ENCODE data around the gene ARCN1. TPM values are rescaled to one million over a fixed set of nuclear protein-coding genes. Genes with fewer than 3 reads are reported as not detected.
A peak's percentile ranks its signal among the peaks of the same experiment; 100 is the strongest.
"Not testable (repeated sequence)": the region's sequence is repeated elsewhere in the genome, so short reads cannot be mapped to it uniquely, and the experiment has no call there.

ARCN1 gene
- polyA plus RNA-seq, 1 donor = 113 TPM

DNA sequence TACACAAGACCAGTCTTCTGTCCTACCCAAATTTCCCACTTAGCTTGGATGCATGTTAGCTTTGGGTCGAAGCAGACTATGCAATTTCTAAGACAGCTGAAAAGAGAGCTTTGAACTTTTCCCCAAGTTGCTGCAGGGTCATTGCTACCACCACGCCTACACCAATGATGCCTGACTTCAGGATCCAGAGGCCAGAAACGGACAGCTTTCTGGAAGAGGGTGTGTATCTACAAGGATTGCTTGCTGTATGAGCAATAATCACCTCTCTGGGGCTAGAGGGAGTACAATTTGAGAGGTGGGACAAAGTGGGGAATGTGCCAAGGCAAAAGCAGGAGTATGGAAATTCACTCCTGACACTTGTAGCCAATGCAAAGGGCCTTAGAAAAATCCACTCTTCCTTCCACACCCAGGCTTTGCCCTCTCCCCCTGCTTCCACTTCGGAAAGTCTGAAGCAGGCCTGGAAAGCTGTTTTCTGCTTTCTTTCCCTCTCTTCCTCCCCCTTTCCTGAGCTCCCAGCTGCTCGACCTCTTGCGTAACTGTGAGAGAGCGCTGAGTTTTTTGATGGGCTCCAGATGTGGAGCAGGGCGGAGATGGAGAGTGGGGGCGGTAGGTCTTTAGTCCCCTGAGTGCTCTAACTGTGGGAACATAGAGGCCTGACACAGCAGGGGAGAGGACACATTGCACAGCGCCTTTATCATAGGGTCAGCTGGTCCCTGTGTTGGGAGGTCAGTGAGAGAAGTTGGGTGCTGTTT is 33.1 kb downstream of the ARCN1 start:
- peak; percentile 95 for DNase-seq (ENCODE audit: low read depth)

DNA sequence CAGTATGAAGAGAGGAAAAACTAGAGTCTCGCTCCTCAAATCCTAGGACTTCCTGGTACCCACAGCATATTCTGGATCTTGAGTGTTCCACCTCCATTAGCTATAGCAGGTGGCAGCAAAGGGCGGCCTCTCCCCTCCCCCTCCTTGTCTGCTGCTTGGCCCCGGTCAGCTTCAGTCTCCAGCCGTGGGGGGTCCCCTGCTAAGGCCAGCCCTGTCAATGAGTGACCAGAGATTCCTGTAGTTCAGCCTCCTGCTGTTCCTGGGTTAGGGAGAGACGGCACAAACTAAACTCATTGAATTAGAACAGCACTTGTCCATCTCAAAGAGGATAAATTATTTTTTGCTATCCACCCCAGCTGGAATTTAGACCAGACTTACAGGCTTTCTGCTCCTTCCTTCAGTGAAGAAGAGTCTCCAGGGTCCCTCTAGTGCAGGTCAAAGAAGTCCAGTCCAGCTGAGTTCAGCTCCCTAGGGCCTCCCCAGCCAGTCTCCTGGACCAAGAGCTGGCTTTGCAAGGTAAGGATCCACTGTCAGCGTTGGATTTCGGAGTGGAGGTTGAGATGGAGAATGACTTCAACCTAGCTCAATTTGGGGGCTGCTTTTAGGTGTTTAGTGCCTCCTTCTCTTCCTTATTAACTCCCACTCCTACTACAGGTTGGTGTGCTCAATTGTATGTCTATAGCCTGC is 34.1 kb downstream of the ARCN1 start:
- DNase-seq (ENCODE audit: low read depth) = no peak

GRCh38 chr11:118606844-118607228 is 34.6 kb downstream of the ARCN1 start:
- DNase-seq (ENCODE audit: low read depth) = no peak

DNA sequence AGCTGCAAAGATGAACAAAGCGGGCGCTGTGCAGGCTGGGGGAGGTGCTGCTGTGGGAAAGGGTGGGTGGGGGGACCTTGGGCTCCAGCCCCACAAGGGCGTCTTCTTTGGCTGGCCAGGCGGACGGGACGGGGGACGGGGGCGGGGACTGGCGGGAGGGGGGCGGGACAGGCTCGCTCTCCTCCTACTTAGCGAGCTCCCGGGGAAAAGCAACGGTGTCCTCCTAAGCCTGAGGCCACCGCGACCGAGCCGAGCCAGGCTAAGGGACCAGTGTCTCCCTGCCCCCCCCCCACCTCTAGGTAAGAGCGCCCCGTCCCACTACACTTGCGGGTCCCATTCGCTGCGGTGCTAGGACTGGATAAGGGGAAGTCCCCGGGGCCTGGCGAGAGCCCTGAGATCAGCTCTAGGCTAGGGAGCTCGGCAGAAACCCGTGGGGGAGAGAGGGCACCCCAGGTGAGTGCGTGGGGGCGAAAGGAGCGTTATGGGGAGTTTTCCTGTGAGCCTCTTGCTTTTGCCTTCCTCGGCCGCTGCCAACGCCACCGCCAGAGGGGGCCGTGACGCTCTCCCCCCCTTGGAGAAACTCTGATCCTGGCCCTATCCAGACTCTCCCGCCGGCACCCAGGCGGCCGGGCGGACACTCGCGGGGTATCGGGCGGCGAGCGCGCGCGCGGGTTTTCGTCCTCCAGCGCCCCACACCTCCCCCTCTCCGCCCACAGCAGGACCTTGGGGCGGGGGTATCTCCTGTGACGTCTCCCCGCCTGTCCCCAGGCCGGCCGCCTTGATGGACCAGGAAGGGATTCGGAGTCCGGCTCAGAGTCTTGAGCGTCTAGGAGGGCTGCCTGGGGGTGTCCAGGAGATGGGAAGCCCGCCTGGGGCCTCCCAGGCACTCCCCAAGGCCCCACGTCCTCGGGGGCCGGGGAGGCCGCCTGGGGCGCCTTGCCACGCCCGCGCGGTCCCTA is 35.5 kb downstream of the ARCN1 start, which contains the start of gene PHLDB1:
Gene PHLDB1, plus strand, starts transcription at position 215 of the 959 bp plus-strand sequence. CDS start 6,222 bp downstream, outside the sequence.
- no peak for DNase-seq (ENCODE audit: low read depth)

DNA sequence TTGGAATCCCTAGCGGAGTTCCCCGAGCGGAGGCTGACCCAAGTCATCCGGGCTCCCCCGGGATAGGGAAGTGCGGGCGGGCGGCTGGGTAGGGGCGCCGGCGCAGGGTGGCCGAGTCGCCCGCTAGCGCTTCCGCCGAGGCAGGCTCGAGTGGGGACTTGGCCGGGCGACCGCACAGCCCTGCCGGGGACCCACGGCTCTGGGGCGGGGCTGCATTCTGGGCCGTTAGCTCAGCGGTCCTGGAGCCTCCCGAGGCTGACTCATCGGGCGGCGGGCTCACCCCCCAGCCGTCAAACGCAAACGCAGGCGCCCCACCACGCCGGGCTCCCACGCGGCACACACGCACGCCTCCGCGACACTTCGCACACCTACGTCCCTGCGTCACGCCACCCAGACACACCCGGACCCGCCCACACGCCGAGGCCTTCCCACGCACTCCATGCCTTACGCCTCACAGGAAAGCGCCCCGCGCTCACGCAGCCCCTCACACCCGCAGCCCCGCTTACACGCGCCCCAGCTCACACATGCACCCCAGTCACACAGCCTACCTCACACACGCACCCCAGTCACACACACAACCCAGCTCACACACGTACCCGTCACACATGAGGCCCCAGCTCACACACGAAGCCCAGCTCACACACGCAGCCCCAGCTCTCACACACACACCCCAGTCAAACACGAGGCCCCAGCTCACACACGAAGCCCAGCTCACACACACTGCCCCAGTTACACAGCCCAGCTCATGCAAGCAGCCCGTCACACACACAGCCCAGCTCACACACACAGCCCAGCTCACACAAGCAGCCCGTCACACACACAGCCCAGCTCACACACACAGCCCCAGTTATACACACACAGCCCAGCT is 36.4 kb downstream of the ARCN1 start:
- no peak for DNase-seq (ENCODE audit: low read depth)

DNA sequence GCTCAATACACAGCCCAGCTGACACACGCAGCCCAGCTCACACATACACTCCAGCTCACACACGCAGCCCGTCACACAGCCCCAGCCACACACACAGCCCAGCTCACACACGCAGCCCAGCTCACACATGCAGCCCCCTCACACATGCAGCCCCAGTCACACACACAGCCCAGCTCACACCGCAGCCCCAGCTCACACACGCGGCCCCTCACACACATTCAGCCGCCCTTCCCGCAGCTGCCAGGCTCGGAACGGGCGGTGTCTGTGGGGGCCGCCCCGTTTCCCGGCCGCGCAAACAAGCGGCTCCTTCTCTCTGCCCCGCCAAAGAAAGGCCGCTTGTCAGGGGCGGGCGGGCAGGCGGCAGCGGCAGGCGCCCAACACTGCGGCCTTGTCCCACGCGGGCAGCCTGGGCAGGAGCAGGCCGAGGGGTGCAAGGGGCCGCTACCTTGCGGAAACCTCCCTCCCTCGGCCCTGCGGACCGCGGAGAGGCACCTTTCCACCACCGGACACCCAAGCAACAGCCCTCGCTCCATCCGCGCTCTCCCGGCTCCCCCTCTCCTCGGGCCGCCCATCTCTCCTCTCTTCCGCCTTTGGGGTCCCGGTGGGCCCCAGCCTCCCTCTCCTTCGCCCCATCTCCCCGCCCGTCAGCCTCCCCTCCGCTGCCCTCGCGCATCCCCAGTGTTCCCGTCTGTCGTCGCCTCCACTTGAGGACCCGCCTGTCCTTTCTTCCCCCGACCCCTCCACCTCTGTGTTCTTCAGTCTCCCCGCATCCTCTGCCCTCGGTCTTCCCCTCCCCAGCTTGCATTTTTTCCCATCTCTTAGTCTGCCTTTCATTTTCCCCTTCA is 37.4 kb downstream of the ARCN1 start:
- DNase-seq (ENCODE audit: low read depth) = no peak

GRCh38 chr11:118610225-118610772 is 38.1 kb downstream of the ARCN1 start:
- no peak for DNase-seq (ENCODE audit: low read depth)

DNA sequence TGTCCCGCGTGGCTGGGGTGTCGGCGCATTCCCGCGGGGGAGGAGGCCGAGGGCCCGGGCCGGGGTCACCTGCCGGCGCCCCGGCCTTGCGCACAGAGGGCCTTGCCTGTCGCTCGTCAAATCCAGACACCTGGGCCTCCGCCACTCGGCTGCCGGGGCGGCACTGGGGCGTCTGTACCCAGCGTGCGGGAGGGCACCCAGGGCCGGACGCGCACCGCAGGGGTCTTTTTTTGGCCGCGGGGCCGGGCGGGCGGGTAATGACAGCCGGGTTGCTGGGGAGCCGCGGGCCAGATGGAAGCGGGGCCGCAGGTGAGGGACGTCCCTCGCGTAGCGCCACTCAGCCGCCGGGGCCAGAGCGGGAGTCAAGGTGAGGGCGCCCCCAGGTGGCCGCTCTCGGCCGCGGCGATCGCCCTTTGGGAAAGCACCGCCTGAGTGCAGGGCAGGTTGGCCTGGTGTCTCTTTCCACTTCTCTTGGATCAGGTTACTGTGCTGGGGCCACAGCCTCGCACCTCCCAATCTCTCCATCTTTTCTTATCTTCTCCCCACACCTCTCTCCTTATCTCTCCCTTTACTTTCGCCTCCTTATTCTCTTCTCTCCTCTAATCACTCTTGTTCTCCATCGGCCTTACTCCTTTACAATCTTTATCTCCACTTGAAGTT is 38.7 kb downstream of the ARCN1 start:
- no peak for DNase-seq (ENCODE audit: low read depth)

GRCh38 chr11:118611433-118611795 is 39.2 kb downstream of the ARCN1 start:
- not testable (repeated sequence) for DNase-seq (ENCODE audit: low read depth)

GRCh38 chr11:118612378-118612777 is 40.2 kb downstream of the ARCN1 start:
- DNase-seq (ENCODE audit: low read depth) = no peak

- DNase-seq (ENCODE audit: low read depth) = no peak
These were observed 42.3 kb downstream of the ARCN1 start for GRCh38 chr11:118614511-118614910.

DNA sequence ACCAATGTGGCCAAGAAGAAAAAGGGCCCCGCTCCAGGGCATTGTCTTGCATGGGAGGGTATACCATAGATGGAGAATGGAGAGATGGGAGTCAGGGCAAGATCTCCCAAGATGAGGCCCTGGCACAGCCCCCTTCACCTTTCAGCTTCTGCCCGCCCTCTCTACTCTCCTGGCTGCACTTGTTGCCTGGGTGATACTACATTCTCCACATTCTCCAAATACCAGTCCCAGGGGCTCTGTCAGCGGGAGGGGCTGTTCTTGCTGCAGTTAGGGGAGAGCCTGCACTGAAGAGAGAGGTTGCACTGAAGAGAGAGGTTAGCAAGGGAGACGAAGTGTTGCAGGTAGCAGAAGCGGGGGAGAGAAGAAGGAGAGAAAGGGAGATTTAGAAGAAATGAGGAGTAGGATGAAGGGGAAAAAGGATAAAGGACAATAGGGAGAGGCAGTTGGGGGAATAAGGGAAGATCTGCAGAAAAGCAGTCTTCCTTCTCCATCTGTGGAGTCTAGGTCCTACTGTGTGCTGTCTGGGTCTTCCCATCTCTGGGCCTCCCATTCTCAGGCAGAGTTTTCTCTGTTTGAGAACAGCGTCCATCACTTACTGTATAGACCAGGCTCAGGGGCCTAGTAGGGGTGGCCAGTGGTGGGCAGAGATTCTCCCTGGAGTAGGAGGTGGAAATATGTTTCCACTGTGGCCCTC is 43.2 kb downstream of the ARCN1 start:
- no peak for DNase-seq (ENCODE audit: low read depth)

DNA sequence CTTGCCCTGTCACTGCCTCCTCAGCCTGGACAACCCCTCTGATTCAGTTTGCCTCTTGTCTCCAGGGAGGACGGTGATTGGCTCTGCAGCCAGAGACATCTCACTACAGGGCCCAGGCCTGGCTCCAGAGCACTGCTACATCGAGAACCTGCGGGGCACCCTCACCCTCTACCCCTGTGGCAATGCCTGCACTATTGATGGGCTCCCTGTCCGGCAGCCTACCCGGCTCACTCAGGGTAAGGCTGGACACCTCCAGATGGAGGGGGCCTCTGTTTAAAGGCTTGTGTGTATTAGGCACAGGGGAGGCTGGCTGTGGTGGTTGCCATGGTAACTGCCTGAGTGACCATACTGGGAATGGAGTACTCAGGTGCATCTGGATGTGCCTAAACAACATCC is 43.8 kb downstream of the ARCN1 start:
- DNase-seq (ENCODE audit: low read depth) = no peak

- no peak for DNase-seq (ENCODE audit: low read depth)
These were observed 46.1 kb downstream of the ARCN1 start for GRCh38 chr11:118618115-118618990.

DNA sequence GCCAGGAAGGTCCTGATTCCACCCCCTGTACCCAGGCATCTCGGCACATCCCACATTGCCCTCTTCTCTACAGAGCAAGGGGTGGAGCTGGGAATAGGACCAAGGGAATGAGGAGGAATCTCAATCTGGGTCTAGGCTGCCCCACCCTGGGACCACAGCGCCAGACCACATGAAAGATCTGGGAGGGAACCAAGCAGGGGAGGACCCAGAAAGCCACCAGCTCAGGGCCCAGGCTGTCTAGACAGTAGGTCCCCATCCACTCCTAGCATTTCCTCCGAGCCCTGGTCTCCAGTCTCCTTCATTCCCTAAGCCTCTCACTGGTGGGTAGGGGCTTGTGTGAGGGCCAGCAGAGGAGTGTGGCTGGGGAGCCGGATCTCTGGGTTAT is 46.8 kb downstream of the ARCN1 start:
- no peak for DNase-seq (ENCODE audit: low read depth)

DNA sequence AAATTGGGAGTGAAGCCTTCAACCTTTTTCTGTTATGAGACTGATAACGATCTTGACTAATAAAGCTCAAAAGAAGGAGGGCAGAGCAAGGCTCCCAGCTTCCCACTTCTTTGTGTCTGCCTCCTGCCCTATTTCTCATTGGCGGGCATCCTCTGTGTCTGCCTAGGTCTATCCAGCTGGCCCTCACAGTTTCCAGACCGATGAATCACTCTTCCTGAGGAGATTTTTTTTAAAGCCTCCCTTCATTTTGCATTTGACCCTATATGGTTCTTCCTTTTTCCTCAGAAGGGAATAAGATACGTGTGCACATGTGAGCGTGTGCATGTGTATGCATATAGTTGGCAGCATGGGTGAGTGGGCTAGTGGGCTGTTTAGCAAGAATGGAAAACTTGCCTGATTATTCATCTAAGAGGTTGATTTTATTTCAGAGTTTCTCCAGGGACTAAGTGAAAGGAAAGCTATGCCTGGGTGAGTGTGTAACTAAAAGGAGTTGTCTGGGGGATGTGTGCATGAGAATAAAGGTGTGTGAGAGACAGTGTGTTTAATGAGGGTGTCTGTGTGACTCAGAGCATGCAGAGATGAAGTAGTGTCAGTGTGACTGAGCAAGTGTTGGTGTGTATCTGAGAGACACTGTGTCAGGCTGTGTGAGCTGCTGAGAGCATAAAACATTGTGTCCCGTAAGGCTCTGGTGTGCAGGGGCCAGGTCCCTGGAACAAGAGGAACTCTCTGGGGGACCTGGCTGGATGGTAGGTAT is 47.4 kb downstream of the ARCN1 start:
- no peak for DNase-seq (ENCODE audit: low read depth)

GRCh38 chr11:118620529-118621070 is 48.4 kb downstream of the ARCN1 start:
- DNase-seq (ENCODE audit: low read depth) = no peak

All from forelimb muscle (tissue), 1 donor.